ENCODE results near the gene WNK1.

GRCh38 chr12:779745-780734, 27.7 kb downstream of the WNK1 start:
- TF ChIP-seq CTCF (optimal IDR thresholded peaks at IDR 0.05 in 1 of 3, IDR thresholded peaks at IDR 0.05 in 1 of 3, conservative IDR thresholded peaks at IDR 0.05 in 1 of 3; ENCODE audit: extremely low read depth in 1 of 3, insufficient read depth in 2 of 3, low read length in 3 of 3): no peak
- TF ChIP-seq EZH2 (IDR thresholded peaks at IDR 0.05; ENCODE audit: low read length): no peak

Measured in keratinocyte (primary cell).